Measurements from ENCODE around the gene NSL1.

NSL1 gene

DNA sequence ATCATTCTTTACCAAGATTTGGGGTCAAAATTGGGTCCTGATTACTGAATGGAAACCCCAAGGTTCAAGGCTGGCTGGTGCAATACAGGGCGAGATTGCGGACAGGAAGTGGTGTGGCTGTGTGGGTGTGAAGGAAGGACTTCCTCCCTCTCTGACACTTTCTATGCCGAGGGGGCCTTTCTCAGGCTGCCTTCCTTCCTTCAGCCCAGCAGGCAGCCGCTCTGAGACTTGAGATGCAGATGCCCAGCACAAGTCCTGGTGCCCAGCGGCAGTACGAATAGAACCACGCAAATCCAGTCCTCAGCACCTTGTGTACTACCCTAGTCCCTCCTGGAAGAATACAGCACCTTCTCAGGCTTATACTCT lies 108.2 kb downstream of the NSL1 start:
- DNase-seq = peak; percentile 26

- no peak for DNase-seq
Measured at GRCh38 chr1:212680680-212681389, 110.7 kb downstream of the NSL1 start.

- no peak for DNase-seq
Measured at GRCh38 chr1:212678456-212679410, 112.8 kb downstream of the NSL1 start.

DNA sequence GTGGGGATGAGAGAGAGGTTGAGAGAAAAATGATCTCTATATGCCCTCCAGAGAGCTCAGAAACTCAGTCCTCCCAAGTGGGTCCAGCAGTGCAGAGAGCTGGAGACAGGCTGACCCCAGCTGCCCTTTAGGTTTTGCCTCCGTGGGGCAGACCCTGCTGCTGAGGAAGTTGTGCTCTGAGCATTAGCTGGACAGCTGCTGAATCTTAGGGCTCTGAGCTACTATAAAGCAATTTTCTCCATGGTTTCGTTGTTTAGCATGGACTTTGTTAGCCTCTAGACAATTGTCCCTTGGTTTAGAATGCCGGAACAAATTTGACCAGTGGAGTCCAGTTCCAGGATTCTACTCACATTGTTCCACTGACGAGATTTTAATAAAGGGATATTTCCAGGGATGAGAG lies 114.0 kb downstream of the NSL1 start:
- no peak for DNase-seq

DNA sequence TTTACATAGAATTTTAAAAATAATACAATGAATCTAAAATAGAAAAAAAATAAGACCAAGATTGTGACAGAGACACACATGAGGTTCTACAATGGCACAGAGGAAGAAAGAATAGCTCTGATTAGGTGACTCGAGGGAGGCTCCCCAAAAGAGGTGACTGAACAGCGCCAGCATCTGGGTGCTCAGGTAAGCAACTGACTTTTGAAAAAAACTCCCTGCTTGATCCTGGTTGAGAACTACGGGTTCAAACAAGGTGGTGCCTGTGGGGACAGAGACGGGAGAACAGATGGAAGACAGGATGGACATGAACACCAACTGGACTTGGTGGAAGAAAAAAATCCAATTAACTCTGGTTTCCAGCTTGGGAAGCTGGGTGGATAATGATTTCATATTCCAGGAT lies 114.4 kb downstream of the NSL1 start:
- no peak for DNase-seq
